Endothelial cell of umbilical vein (primary cell): ENCODE data around the gene CHCHD10. TPM values are rescaled to one million over a fixed set of nuclear protein-coding genes. Genes with fewer than 3 reads are reported as not detected.

Experiments
- BruUV-seq: library from RNA; stranded (reverse); fragments of 400-500 nt; replicated peaks from 2 replicates; lab custom pipeline; 2021; lab: Mats Ljungman, UMichigan
- CTCF ChIA-PET: fragments of 300-600, 350-600 bp; sonication (Branson Sonifier 250); formaldehyde crosslinking; loops from one replicate; lab custom pipeline; 2021; ENCODE audit warnings: antibody characterized with exemption, inconsistent platforms; lab: Charles Lee
- POLR2A ChIA-PET: fragments of 300-600, 350-600 bp; sonication (Branson Sonifier 250); formaldehyde crosslinking; loops from one replicate; lab custom pipeline; 2021; ENCODE audit warnings: antibody characterized with exemption, inconsistent platforms; lab: Charles Lee
- DNase-seq: peaks from one replicate; pipeline ENCODE4 v3.0.0-alpha.2; 2011; ENCODE audit warnings: low read depth, low spot score
- FAIRE-seq: peaks from 2 replicates; lab custom pipeline; 2011; peaks lifted over from hg19 to GRCh38; lab: Jason Lieb, UNC
- H2AFZ ChIP-seq: 2 replicates; pipeline ENCODE4 v1.6.0; 2012; ENCODE audit warnings: low read depth, low read length, control low read depth, inconsistent platforms
- H3K27ac ChIP-seq: 2 replicates; pipeline ENCODE4 v1.5.1; 2011; ENCODE audit warnings: low read depth, mild to moderate bottlenecking, control low read depth, low read length, moderate library complexity; ENCODE audit not compliant: insufficient read depth
- H3K27me3 ChIP-seq, 2 experiments: 2 replicates each; pipeline versions ENCODE4 v1.6.0 to v1.6.1; 2011; ENCODE audit warnings: low read length in 2 of 2, mixed read lengths in 1 of 2; ENCODE audit not compliant: control insufficient read depth in 2 of 2, insufficient read depth in 2 of 2
- H3K36me3 ChIP-seq, 2 experiments: 2 replicates in 1 of 2; 3 replicates in 1 of 2; pipeline ENCODE4 v1.5.1; 2011; ENCODE audit warnings: low read length in 2 of 2, mild to moderate bottlenecking in 1 of 2, moderate library complexity in 1 of 2; ENCODE audit not compliant: control insufficient read depth in 2 of 2, insufficient read depth in 2 of 2; ENCODE audit errors: extremely low read depth in 1 of 2
- H3K4me1 ChIP-seq: 3 replicates; pipeline ENCODE4 v1.5.1; 2011; ENCODE audit warnings: mild to moderate bottlenecking, low read length; ENCODE audit not compliant: control insufficient read depth, insufficient read depth; ENCODE audit errors: extremely low read depth
- H3K4me2 ChIP-seq: 2 replicates; pipeline ENCODE4 v1.6.1; 2011; ENCODE audit warnings: low read length, control low read depth, mixed read lengths; ENCODE audit not compliant: insufficient read depth
- H3K4me3 ChIP-seq, 3 experiments: fragments of 200-600 bp in 1 of 3; sonication (generic), shearing (Covaris generic) in 1 of 3; replicated peaks in 1 of 3; 2 replicates each; pipeline ENCODE4 v1.5.1; 2011 to 2016; ENCODE audit warnings: control low read depth in 3 of 3, low read length in 3 of 3, mild to moderate bottlenecking in 2 of 3, inconsistent platforms in 1 of 3, low read depth in 1 of 3, moderate library complexity in 1 of 3; ENCODE audit not compliant: insufficient read depth in 1 of 3
- H3K79me2 ChIP-seq: 2 replicates; pipeline ENCODE4 v1.6.0; 2012; ENCODE audit warnings: low read length, inconsistent platforms; ENCODE audit not compliant: control insufficient read depth, insufficient read depth
- H3K9ac ChIP-seq: replicated peaks from 2 replicates; pipeline ENCODE3; 2011; ENCODE audit warnings: low read length, control low read depth; ENCODE audit not compliant: insufficient read depth; ENCODE audit errors: extremely low read depth
- H3K9me1 ChIP-seq: replicated peaks from 3 replicates; pipeline ENCODE4 v1.6.0; 2011; ENCODE audit warnings: mild to moderate bottlenecking, low read length; ENCODE audit not compliant: control insufficient read depth, insufficient read depth; ENCODE audit errors: extremely low read depth
- H3K9me3 ChIP-seq: replicated peaks from 2 replicates; pipeline ENCODE4 v1.5.1; 2012; ENCODE audit warnings: low read length, inconsistent platforms; ENCODE audit not compliant: control insufficient read depth, insufficient read depth
- H4K20me1 ChIP-seq: replicated peaks from 2 replicates; pipeline ENCODE3; 2011; ENCODE audit warnings: mild to moderate bottlenecking, low read length; ENCODE audit not compliant: control insufficient read depth, insufficient read depth; ENCODE audit errors: extremely low read depth
- CTCF ChIP-seq, 2 donors: IDR thresholded peaks; 1 replicate in 1 of 2; 2 replicates in 1 of 2; pipeline ENCODE4 v1.5.1; 2011; ENCODE audit warnings: low read length in 2 of 2, mild to moderate bottlenecking in 2 of 2, moderate library complexity in 2 of 2, control low read depth in 1 of 2, inconsistent platforms in 1 of 2, low read depth in 1 of 2; ENCODE audit not compliant: insufficient read depth in 1 of 2; ENCODE audit errors: extremely low read depth in 1 of 2
- EZH2 ChIP-seq: IDR thresholded peaks from 2 replicates; pipeline ENCODE4 v1.6.1; 2012; ENCODE audit warnings: borderline replicate concordance, low read depth, mild to moderate bottlenecking, moderate library complexity, low read length, inconsistent platforms; ENCODE audit not compliant: severe bottlenecking
- FOS ChIP-seq: IDR thresholded peaks from 2 replicates; pipeline ENCODE4 v1.6.1; 2011; ENCODE audit warnings: mild to moderate bottlenecking, low read length, moderate library complexity, borderline replicate concordance; ENCODE audit not compliant: insufficient read depth
- GATA2 ChIP-seq: IDR thresholded peaks from 2 replicates; pipeline ENCODE4 v1.7.0; 2011; ENCODE audit warnings: low read depth, mild to moderate bottlenecking, moderate library complexity, mixed read lengths, low read length; ENCODE audit not compliant: insufficient read length, insufficient read depth
- JUN ChIP-seq: IDR thresholded peaks from 2 replicates; pipeline ENCODE4 v1.6.1; 2011; ENCODE audit warnings: borderline replicate concordance, low read depth; ENCODE audit not compliant: insufficient read length, insufficient read depth
- MAX ChIP-seq: IDR thresholded peaks from 2 replicates; pipeline ENCODE4 v1.6.1; 2011; ENCODE audit not compliant: insufficient read depth, insufficient read length
- MYC ChIP-seq: IDR thresholded peaks from one replicate; pipeline ENCODE4 v1.6.1; 2011; ENCODE audit warnings: mild to moderate bottlenecking, low read depth, low read length
- POLR2A ChIP-seq: IDR thresholded peaks from 2 replicates; pipeline ENCODE4 v1.6.1; 2012; ENCODE audit warnings: low read depth, mild to moderate bottlenecking, control low read depth, low read length
- POLR2AphosphoS5 ChIP-seq: IDR thresholded peaks from 2 replicates; pipeline ENCODE4 v1.6.1; 2012; ENCODE audit warnings: low read depth, mild to moderate bottlenecking, control low read depth, low read length, moderate library complexity; ENCODE audit not compliant: insufficient read depth
- dilution Hi-C: fragments of 300-500 bp; cut with MboI; formaldehyde crosslinking; loops from one replicate; pipeline ENCODE4 v1.15.0; 2019; ENCODE audit warnings: low sequenced_read_pairs; ENCODE audit not compliant: extremely low pct_ligation_motif_present
- intact Hi-C: fragments of 100-400 bp; cut with micrococcal nuclease; formaldehyde crosslinking; loops from one replicate; pipeline ENCODE4 v1.10.0; 2022
- polyA plus RNA-seq, 4 experiments: library from polyadenylated mRNA; depleted of rRNA in 3 of 4; stranded (reverse) in 3 of 4; unstranded in 1 of 4; fragments of >200 nt; gene quantifications; 2 replicates each; pipeline versions ENCODE4 v1.2.1 to v1.2.3, GENCODE V29; 2011 to 2012; ENCODE audit warnings: missing spikeins in 1 of 4
- total RNA-seq: library from RNA; stranded (reverse); gene quantifications from 2 replicates; pipeline ENCODE4 v1.2.3, GENCODE V29; 2021

The CHCHD10 gene
- total and polyA plus RNA-seq, 2 donors (not counting 3 experiments of a cell fraction or from before 2014, with no cell fraction given) = 28.1 to 75.6 TPM

GRCh38 chr22:23787910-23788309 lies 20.1 kb upstream of the CHCHD10 start:
- FAIRE-seq (no peak), DNase-seq (no peak)
- peaks cover 13% of the 10 kb centered on the region for H3K4me1 ChIP-seq
- ChIA-PET CTCF (interaction anchor here (1.1 to 3.5 kb wide), 5 partner anchors 15 to 61 kb away, joined by 3 to 15 read pairs (median 4); partner anchors contain the start of genes CHCHD10 and MMP11), POLR2A (no interaction called here)
- dilution Hi-C loops = no loop called here
- BruUV-seq = TSS peak; percentile 38
- H3K4me2 ChIP-seq = peak overlapping the region; percentile 89
- H2AFZ ChIP-seq = no peak overlapping the region
- intact Hi-C loops = loop anchor here (1.0 to 5.0 kb wide), 2 partner anchors 17 to 49 kb away; partner anchors contain the start of gene DERL3
- no peaks in the 10 kb centered on the region for H3K27me3 ChIP-seq
- no peaks in the 10 kb centered on the region for H3K9me1 ChIP-seq
- TF ChIP-seq JUN = no peak
- TF ChIP-seq FOS = no peak
- TF ChIP-seq POLR2AphosphoS5 = no peak
- no peak for TF ChIP-seq GATA2
- no peak for TF ChIP-seq EZH2
- no peak for TF ChIP-seq MYC
- TF ChIP-seq MAX = no peak
- peak overlapping the region; percentile 99 for H3K9ac ChIP-seq
- H3K27ac ChIP-seq = no peak overlapping the region
- H3K36me3 ChIP-seq = peaks cover 0 to 9% of the 10 kb centered on the region in 2 experiments
- H3K79me2 ChIP-seq = peaks cover 56% of the 10 kb centered on the region
- H3K9me3 ChIP-seq = no peaks in the 10 kb centered on the region
- peak overlapping the region; percentile 19 to 81 (median 78) for H3K4me3 ChIP-seq
- H4K20me1 ChIP-seq = peaks cover 2% of the 10 kb centered on the region

- peak overlapping the region; percentile 19 to 81 (median 78) for H3K4me3 ChIP-seq
- H3K9ac ChIP-seq = peak overlapping the region; percentile 99
- H3K9me1 ChIP-seq = no peaks in the 10 kb centered on the region
- POLR2A ChIA-PET = no interaction called here
- peaks cover 2% of the 10 kb centered on the region for H4K20me1 ChIP-seq
- no TSS peak for BruUV-seq
- no peak overlapping the region for H3K27ac ChIP-seq
- H3K4me2 ChIP-seq = peak overlapping the region; percentile 89
- H3K79me2 ChIP-seq = peaks cover 52% of the 10 kb centered on the region
- H3K4me1 ChIP-seq = peaks cover 13% of the 10 kb centered on the region
- no peaks in the 10 kb centered on the region for H3K27me3 ChIP-seq
- intact Hi-C loops (loop anchor here (1.0 to 5.0 kb wide), 2 partner anchors 16 to 50 kb away; partner anchors contain the start of gene DERL3), dilution Hi-C loops (no loop called here)
- DNase-seq = no peak
- no peak overlapping the region for H2AFZ ChIP-seq
- peak; percentile 21 for FAIRE-seq
- no peak for TF ChIP-seq CTCF (IDR thresholded peaks at IDR 0.05; ENCODE audit: extremely low read depth in 1 of 2, insufficient read depth in 1 of 2, low read depth in 1 of 2, low read length in 2 of 2)
- no peak for TF ChIP-seq MYC
- no peak for TF ChIP-seq FOS
- no peak for TF ChIP-seq GATA2
- no peak for TF ChIP-seq POLR2A
- TF ChIP-seq POLR2AphosphoS5 = no peak
- TF ChIP-seq MAX = no peak
- H3K36me3 ChIP-seq = peaks cover 0 to 7% of the 10 kb centered on the region in 2 experiments
- H3K9me3 ChIP-seq = no peaks in the 10 kb centered on the region
- CTCF ChIA-PET = interaction anchor here (1.1 to 3.5 kb wide), 5 partner anchors 10 to 62 kb away, joined by 3 to 15 read pairs (median 4); partner anchors contain the start of genes CHCHD10 and MMP11
Measured at GRCh38 chr22:23787600-23787896, 19.8 kb upstream of the CHCHD10 start.
